Hepatocyte (in vitro differentiated cells): ENCODE measurements around the gene ROBO1. TPM values are rescaled to one million over a fixed set of nuclear protein-coding genes. Genes with fewer than 3 reads are reported as not detected.
A peak's percentile ranks its signal among the peaks of the same experiment; 100 is the strongest.

Experiments used
- DNase-seq: peaks from one replicate; pipeline ENCODE4 v3.0.0-alpha.2; 2016; ENCODE audit warnings: low spot score
- H2AFZ ChIP-seq: fragments of 200-600 bp; sonication (generic); 2 replicates; pipeline ENCODE4 v1.6.0; 2016; ENCODE audit warnings: antibody characterized with exemption, mild to moderate bottlenecking
- H3K27ac ChIP-seq: fragments of 200-600 bp; sonication (generic); 2 replicates; pipeline ENCODE4 v1.5.1; 2016; ENCODE audit warnings: mild to moderate bottlenecking
- H3K27me3 ChIP-seq: fragments of 200-600 bp; sonication (generic); 2 replicates; pipeline ENCODE4 v1.6.1; 2016
- H3K36me3 ChIP-seq: fragments of 200-600 bp; sonication (generic); replicated peaks from 2 replicates; pipeline ENCODE4 v1.5.1; 2016; ENCODE audit warnings: low read depth; ENCODE audit not compliant: insufficient read depth
- H3K4me1 ChIP-seq: fragments of 200-600 bp; sonication (generic); 2 replicates; pipeline ENCODE4 v1.5.1; 2016; ENCODE audit warnings: mild to moderate bottlenecking, moderate library complexity; ENCODE audit not compliant: insufficient read depth
- H3K4me2 ChIP-seq: fragments of 200-600 bp; sonication (generic); 2 replicates; pipeline ENCODE4 v1.6.0; 2016
- H3K4me3 ChIP-seq: fragments of 200-600 bp; sonication (generic); 2 replicates; pipeline ENCODE4 v1.5.1; 2016; ENCODE audit warnings: mild to moderate bottlenecking
- H3K79me2 ChIP-seq: fragments of 200-600 bp; sonication (generic); 2 replicates; pipeline ENCODE4 v1.6.0; 2017; ENCODE audit warnings: mild to moderate bottlenecking
- H3K9me2 ChIP-seq: fragments of 200-600 bp; sonication (generic); replicated peaks from 2 replicates; pipeline ENCODE4 v1.6.0; 2017; ENCODE audit warnings: mild to moderate bottlenecking; ENCODE audit not compliant: insufficient read depth
- H3K9me3 ChIP-seq: fragments of 200-600 bp; sonication (generic); 2 replicates; pipeline ENCODE4 v1.5.1; 2016; ENCODE audit warnings: low read depth, mild to moderate bottlenecking
- H4K20me1 ChIP-seq: fragments of 200-600 bp; sonication (generic); 2 replicates; pipeline ENCODE4 v1.6.0; 2016; ENCODE audit warnings: mild to moderate bottlenecking; ENCODE audit not compliant: insufficient read depth, poor library complexity, severe bottlenecking
- CTCF ChIP-seq: fragments of 200-600 bp; sonication (generic); IDR thresholded peaks from 2 replicates; pipeline ENCODE4 v1.5.1; 2016; ENCODE audit warnings: antibody characterized with exemption, mild to moderate bottlenecking; ENCODE audit not compliant: poor library complexity
- EZH2 ChIP-seq: fragments of 200-600 bp; sonication (generic); IDR thresholded peaks from 2 replicates; pipeline ENCODE4 v1.6.1; 2016; ENCODE audit warnings: antibody characterized with exemption, mild to moderate bottlenecking, borderline replicate concordance
- EZH2phosphoT487 ChIP-seq: fragments of 200-600 bp; sonication (generic); IDR thresholded peaks from one replicate; pipeline ENCODE4 v1.6.1; 2018; ENCODE audit warnings: antibody characterized with exemption, mild to moderate bottlenecking, low read depth, moderate library complexity; ENCODE audit not compliant: unreplicated experiment, severe bottlenecking
- WGBS: methylation state at CpG from one replicate; pipeline ENCODE4 v1.1.6; 2016; ENCODE audit warnings: low lambda C conversion rate; ENCODE audit errors: missing lambda C conversion rate; 5-methylcytosine and 5-hydroxymethylcytosine counted together
- polyA plus RNA-seq: library from polyadenylated mRNA; unstranded; fragments of >200 nt; fragmentation: Nextera tagmentation; extraction: Ambion mirVana; gene quantifications from 2 replicates; pipeline ENCODE4 v1.2.1, GENCODE V29; 2016
- total RNA-seq: library from RNA; depleted of rRNA; stranded (reverse); fragments of >200 nt; gene quantifications from 2 replicates; pipeline ENCODE4 v1.2.3, GENCODE V29; 2014

The ROBO1 gene
- total and polyA plus RNA-seq, 2 experiments from 2014 or later = 13.6 to 44.3 TPM

DNA sequence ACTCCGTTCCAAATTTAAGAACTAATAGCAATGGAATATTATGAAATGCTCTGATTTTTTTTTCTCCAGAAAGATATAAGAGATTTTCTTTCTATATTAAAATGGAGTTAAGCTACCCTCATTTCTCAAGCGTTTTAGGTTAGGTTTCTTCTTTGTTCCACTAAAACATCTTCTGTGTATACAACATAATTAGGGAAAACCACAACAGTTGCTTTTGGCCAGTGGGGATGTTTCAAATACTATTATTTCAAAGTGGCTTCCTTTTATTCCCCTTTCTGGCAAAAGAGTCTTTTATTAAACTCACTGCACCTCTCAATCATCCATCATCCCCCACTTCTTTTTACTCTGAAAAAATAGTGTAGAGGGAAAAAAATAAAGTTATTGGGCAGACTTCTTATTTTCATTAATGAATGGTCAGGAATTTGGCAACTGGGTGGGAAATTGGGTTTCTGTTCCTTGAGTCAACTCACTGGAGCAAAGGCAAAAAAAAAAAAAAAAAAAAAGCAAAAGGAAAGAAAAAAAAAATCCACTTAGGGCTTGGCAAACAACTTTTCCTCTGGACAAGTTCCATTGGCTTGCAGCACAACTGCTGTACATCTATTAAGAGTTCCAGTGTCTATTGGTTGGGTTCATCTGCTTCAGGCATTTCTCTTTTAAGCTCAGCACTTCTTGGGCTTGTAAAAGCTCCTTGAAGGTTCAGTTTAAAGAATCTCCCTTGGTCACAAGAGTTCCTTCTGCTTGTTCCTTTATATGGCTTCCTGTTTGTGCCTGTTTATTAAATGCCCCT, 963.4 kb downstream of the ROBO1 start:
- DNase-seq = peak; percentile 28

GRCh38 chr3:78802562-78802930, 965.3 kb downstream of the ROBO1 start:
- TF ChIP-seq EZH2phosphoT487 (no peak), CTCF (no peak), EZH2 (no peak)
- H3K27ac ChIP-seq = no peak overlapping the region
- H3K9me3 ChIP-seq = no peaks in the 10 kb centered on the region
- H3K36me3 ChIP-seq = no peaks in the 10 kb centered on the region
- 97% methylated on average over 1 of the region's 1 CpG for WGBS
- no peaks in the 10 kb centered on the region for H3K4me1 ChIP-seq
- no peaks in the 10 kb centered on the region for H4K20me1 ChIP-seq
- H3K9me2 ChIP-seq = no peaks in the 10 kb centered on the region
- peaks cover 21% of the 10 kb centered on the region for H3K79me2 ChIP-seq
- H3K4me2 ChIP-seq = no peak overlapping the region
- H2AFZ ChIP-seq = no peak overlapping the region
- no peak overlapping the region for H3K4me3 ChIP-seq
- no peak for DNase-seq
- no peaks in the 10 kb centered on the region for H3K27me3 ChIP-seq

More for the DNA sequence above, 963.4 kb downstream of the ROBO1 start:
- Histone ChIP-seq H3K9me2 (no peaks in the 10 kb centered on the region), H2AFZ (no peak overlapping the region), H3K27ac (no peak overlapping the region), H3K4me1 (no peaks in the 10 kb centered on the region), H3K4me3 (no peak overlapping the region), H4K20me1 (no peaks in the 10 kb centered on the region), H3K9me3 (no peaks in the 10 kb centered on the region), H3K79me2 (peaks cover 13% of the 10 kb centered on the region), H3K36me3 (no peaks in the 10 kb centered on the region), H3K27me3 (no peaks in the 10 kb centered on the region), H3K4me2 (no peak overlapping the region)
- TF ChIP-seq EZH2phosphoT487 (no peak), CTCF (no peak)
- WGBS = 36% methylated on average over 2 of the region's 2 CpGs

- no peak for TF ChIP-seq EZH2
- no peak for TF ChIP-seq CTCF
- no peak for TF ChIP-seq EZH2phosphoT487
- H3K27ac ChIP-seq = no peak overlapping the region
Measured at GRCh38 chr3:78801926-78802561, 965.8 kb downstream of the ROBO1 start.

More at GRCh38 chr3:78801926-78802561, 965.8 kb downstream of the ROBO1 start:
- Histone ChIP-seq H3K9me2 (no peaks in the 10 kb centered on the region), H3K9me3 (no peaks in the 10 kb centered on the region), H4K20me1 (no peaks in the 10 kb centered on the region), H3K27me3 (no peaks in the 10 kb centered on the region), H3K36me3 (no peaks in the 10 kb centered on the region), H3K4me3 (no peak overlapping the region), H3K79me2 (peaks cover 26% of the 10 kb centered on the region), H2AFZ (no peak overlapping the region), H3K4me2 (no peak overlapping the region), H3K4me1 (no peaks in the 10 kb centered on the region)
- DNase-seq = no peak
